Endodermal cell (in vitro differentiated cells): Measurements from ENCODE around the gene LDHA. TPM values are rescaled to one million over a fixed set of nuclear protein-coding genes. Genes with fewer than 3 reads are reported as not detected.

ENCODE experiments used
- DNase-seq: peaks from one replicate; pipeline ENCODE4 v3.0.0-alpha.2; 2017
- H3K27ac ChIP-seq: 2 replicates; pipeline ENCODE4 v1.5.1; 2013; ENCODE audit warnings: mild to moderate bottlenecking, low read depth, low read length, moderate library complexity
- H3K27me3 ChIP-seq: 2 replicates; pipeline ENCODE4 v1.6.1; 2013; ENCODE audit warnings: mild to moderate bottlenecking, low read length, moderate library complexity; ENCODE audit not compliant: insufficient read depth, control insufficient read depth, poor library complexity, severe bottlenecking
- H3K36me3 ChIP-seq: 2 replicates; pipeline ENCODE4 v1.7.0; 2013; ENCODE audit warnings: mild to moderate bottlenecking, low read length, moderate library complexity; ENCODE audit not compliant: control insufficient read depth, insufficient read depth
- H3K4me1 ChIP-seq: one replicate; pipeline ENCODE4 v1.7.0; 2013; ENCODE audit warnings: low read length; ENCODE audit not compliant: control insufficient read depth, insufficient read depth
- H3K4me3 ChIP-seq: 2 replicates; pipeline ENCODE4 v1.5.1; 2013; ENCODE audit warnings: mild to moderate bottlenecking, low read length, moderate library complexity
- H3K9ac ChIP-seq: 2 replicates; pipeline ENCODE4 v1.6.1; 2013; ENCODE audit warnings: mild to moderate bottlenecking, low read length, moderate library complexity; ENCODE audit not compliant: poor library complexity, severe bottlenecking; ENCODE audit errors: extremely low read depth
- H3K9me3 ChIP-seq: 2 replicates; pipeline ENCODE4 v1.6.1; 2013; ENCODE audit warnings: mild to moderate bottlenecking, low read length, moderate library complexity; ENCODE audit not compliant: control insufficient read depth
- H3K27ac Mint-ChIP-seq: 2 replicates; pipeline ENCODE4 v1.8.0; 2020; ENCODE audit warnings: mixed read lengths
- H3K27me3 Mint-ChIP-seq: 2 replicates; pipeline ENCODE4 v1.8.0; 2021; ENCODE audit warnings: mild to moderate bottlenecking, mixed read lengths; ENCODE audit not compliant: insufficient read depth
- H3K36me3 Mint-ChIP-seq: 2 replicates; pipeline ENCODE4 v1.8.0; 2020; ENCODE audit warnings: low read depth, mixed read lengths
- H3K4me1 Mint-ChIP-seq: 2 replicates; pipeline ENCODE4 v1.8.0; 2020; ENCODE audit warnings: mixed read lengths
- H3K4me3 Mint-ChIP-seq: 2 replicates; pipeline ENCODE4 v1.8.0; 2020; ENCODE audit warnings: mild to moderate bottlenecking, moderate library complexity, mixed read lengths
- H3K9me3 Mint-ChIP-seq: 2 replicates; pipeline ENCODE4 v1.8.0; 2020; ENCODE audit warnings: mild to moderate bottlenecking, mixed read lengths
- WGBS, 2 experiments: methylation state at CpG; one replicate each; pipeline versions ENCODE4 v1.1.5 to v1.1.7; 2013; ENCODE audit warnings: missing lambda C conversion rate in 2 of 2, mixed read lengths in 1 of 2; ENCODE audit not compliant: insufficient coverage in 1 of 2, insufficient read length in 1 of 2; 5-methylcytosine and 5-hydroxymethylcytosine counted together
- total RNA-seq, 2 donors: library from RNA; stranded (reverse); fragmentation: NEBNext Ultra II Directional in 1 of 2; extraction: Animal tissue kit (Norgen Biotek cat#: 25700) in 1 of 2; gene quantifications; 2 replicates in 1 of 2; 3 replicates in 1 of 2; pipeline ENCODE4 v1.2.1, GENCODE V29; 2021
- TF ChIP-seq, protein P1 (sequence below): fragments of 200-600 bp; sonication (generic); conservative IDR thresholded peaks from 2 replicates; pipeline ENCODE4 v1.5.0; 2021; ENCODE audit warnings: antibody characterized with exemption, mild to moderate bottlenecking

Gene LDHA
- total RNA-seq, 2 donors from 2014 or later: 256 to 308 TPM

DNA sequence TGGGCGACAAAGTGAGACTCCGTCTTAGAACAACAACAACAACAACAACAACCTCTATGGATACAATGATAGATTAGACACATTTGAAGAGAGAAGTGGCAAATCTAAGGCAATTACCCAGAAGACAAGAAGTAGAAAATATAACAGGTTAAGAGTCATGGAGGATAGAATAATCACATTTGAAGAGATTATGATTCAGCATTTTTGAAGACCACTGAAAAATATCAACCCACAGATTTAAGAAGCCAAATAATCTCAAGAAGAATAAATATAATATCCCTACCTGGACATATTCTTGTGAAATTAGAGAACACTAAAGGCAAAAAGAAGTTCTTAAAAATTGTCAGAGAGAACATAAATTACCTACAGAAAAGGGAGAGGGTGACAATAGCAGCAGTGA, 25.7 kb downstream of the LDHA start:
- Mint-ChIP-seq H3K4me1 (no peaks in the 10 kb centered on the region), H3K9me3 (no peaks in the 10 kb centered on the region), H3K27me3 (no peaks in the 10 kb centered on the region), H3K27ac (no peak overlapping the region), H3K4me3 (no peak overlapping the region), H3K36me3 (no peaks in the 10 kb centered on the region)
- Histone ChIP-seq H3K4me3 (no peak overlapping the region), H3K27ac (no peak overlapping the region), H3K36me3 (no peaks in the 10 kb centered on the region), H3K9ac (no peak overlapping the region), H3K4me1 (no peaks in the 10 kb centered on the region), H3K9me3 (no peaks in the 10 kb centered on the region), H3K27me3 (no peaks in the 10 kb centered on the region)
- DNase-seq: no peak
- no CpG with 5 or more reads among the region's 2 CpGs for WGBS, 2 experiments
- TF ChIP-seq, protein P1, sequence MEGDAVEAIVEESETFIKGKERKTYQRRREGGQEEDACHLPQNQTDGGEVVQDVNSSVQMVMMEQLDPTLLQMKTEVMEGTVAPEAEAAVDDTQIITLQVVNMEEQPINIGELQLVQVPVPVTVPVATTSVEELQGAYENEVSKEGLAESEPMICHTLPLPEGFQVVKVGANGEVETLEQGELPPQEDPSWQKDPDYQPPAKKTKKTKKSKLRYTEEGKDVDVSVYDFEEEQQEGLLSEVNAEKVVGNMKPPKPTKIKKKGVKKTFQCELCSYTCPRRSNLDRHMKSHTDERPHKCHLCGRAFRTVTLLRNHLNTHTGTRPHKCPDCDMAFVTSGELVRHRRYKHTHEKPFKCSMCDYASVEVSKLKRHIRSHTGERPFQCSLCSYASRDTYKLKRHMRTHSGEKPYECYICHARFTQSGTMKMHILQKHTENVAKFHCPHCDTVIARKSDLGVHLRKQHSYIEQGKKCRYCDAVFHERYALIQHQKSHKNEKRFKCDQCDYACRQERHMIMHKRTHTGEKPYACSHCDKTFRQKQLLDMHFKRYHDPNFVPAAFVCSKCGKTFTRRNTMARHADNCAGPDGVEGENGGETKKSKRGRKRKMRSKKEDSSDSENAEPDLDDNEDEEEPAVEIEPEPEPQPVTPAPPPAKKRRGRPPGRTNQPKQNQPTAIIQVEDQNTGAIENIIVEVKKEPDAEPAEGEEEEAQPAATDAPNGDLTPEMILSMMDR: no peak

DNA sequence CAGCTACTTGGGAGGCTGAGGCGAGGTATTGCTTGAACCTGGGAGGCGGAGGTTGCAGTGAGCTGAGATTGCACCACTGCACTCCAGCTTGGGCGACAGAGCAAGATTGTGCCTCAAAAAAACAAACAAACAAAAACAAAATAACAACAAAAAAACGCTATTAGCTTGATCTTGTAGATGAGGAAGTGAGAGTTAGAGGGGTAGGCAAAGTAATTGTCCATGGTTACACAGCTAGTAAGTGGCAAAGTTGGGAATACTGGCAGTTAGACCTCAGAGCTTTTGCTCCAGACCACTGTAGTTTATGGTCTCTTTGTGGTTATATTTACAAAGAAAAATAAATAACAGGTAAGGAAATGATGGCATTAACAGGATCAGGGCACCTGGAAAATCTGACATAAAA, 32.9 kb downstream of the LDHA start:
- Mint-ChIP-seq H3K36me3 (no peaks in the 10 kb centered on the region), H3K4me1 (no peaks in the 10 kb centered on the region), H3K9me3 (no peaks in the 10 kb centered on the region), H3K27me3 (no peaks in the 10 kb centered on the region), H3K27ac (no peak overlapping the region), H3K4me3 (no peak overlapping the region)
- Histone ChIP-seq H3K36me3 (no peaks in the 10 kb centered on the region), H3K27me3 (no peaks in the 10 kb centered on the region), H3K9me3 (no peaks in the 10 kb centered on the region), H3K4me3 (no peak overlapping the region), H3K9ac (no peak overlapping the region), H3K27ac (no peak overlapping the region), H3K4me1 (no peaks in the 10 kb centered on the region)
- 93 to 100% methylated on average over 2 to 4 of the region's 4 CpGs for WGBS, 2 experiments
- TF ChIP-seq, protein P1: no peak
- no peak for DNase-seq

DNA sequence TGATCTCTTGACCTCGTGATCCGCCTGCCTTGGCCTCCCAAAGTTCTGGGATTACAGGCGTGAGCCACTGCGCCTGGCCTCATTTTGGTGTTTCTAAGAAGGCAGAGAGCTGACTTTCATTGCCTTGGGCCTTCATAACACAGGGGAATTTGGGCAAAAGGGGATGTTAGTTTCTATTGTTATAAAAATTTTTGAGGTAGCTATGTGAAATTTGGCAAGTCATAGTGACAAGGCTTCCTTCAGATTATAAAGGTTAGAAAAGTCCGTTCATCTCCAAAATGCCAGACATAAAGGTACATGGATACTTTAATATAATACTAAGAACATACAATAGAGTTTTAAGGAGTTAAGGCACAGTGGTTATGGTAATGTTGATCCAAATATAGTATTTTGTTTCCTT, 35.0 kb downstream of the LDHA start:
- no peaks in the 10 kb centered on the region for H3K27me3 ChIP-seq
- Mint-ChIP-seq H3K27ac (no peak overlapping the region), H3K9me3 (no peaks in the 10 kb centered on the region), H3K4me3 (no peak overlapping the region), H3K27me3 (no peaks in the 10 kb centered on the region), H3K36me3 (no peaks in the 10 kb centered on the region), H3K4me1 (no peaks in the 10 kb centered on the region)
- TF ChIP-seq, protein P1: no peak
- 83 to 89% methylated on average over 4 of the region's 5 CpGs for WGBS, 2 experiments
- no peaks in the 10 kb centered on the region for H3K36me3 ChIP-seq
- no peaks in the 10 kb centered on the region for H3K4me1 ChIP-seq
- no peak overlapping the region for H3K4me3 ChIP-seq
- H3K9ac ChIP-seq: no peak overlapping the region
- H3K9me3 ChIP-seq: no peaks in the 10 kb centered on the region
- H3K27ac ChIP-seq: no peak overlapping the region
- DNase-seq: no peak
